GM21515 (cell line): ENCODE measurements around the gene GRK5.
"Not testable (repeated sequence)": the region's sequence is repeated elsewhere in the genome, so short reads cannot be mapped to it uniquely, and the experiment has no call there.

Experiments used
- ATAC-seq: cut with Tn5 transposase; IDR thresholded peaks from one replicate; pipeline ENCODE4 v1.9.1; 2021; ENCODE audit not compliant: unreplicated experiment

Gene GRK5

GRCh38 chr10:119221201-119221600 is 13.8 kb downstream of the GRK5 start:
- ATAC-seq = no peak

- no peak for ATAC-seq
These were observed 14.3 kb downstream of the GRK5 start for GRCh38 chr10:119221666-119222065.

GRCh38 chr10:119222537-119222936 is 15.2 kb downstream of the GRK5 start:
- no peak for ATAC-seq

- ATAC-seq = no peak
These were observed 15.6 kb downstream of the GRK5 start for GRCh38 chr10:119222966-119223386.

- no peak for ATAC-seq
These were observed 17.8 kb downstream of the GRK5 start for GRCh38 chr10:119225083-119225658.

- no peak for ATAC-seq
These were observed 20.5 kb downstream of the GRK5 start for GRCh38 chr10:119227825-119228224.

GRCh38 chr10:119231654-119232053 is 24.3 kb downstream of the GRK5 start:
- ATAC-seq = no peak

- ATAC-seq = not testable (repeated sequence)
These were observed 25.1 kb downstream of the GRK5 start for GRCh38 chr10:119232439-119232838.

GRCh38 chr10:119233123-119233820 is 25.9 kb downstream of the GRK5 start:
- no peak for ATAC-seq

- ATAC-seq = no peak
These were observed 26.4 kb downstream of the GRK5 start for GRCh38 chr10:119233821-119234220.

GRCh38 chr10:119235356-119235755 is 28.0 kb downstream of the GRK5 start:
- ATAC-seq = no peak

GRCh38 chr10:119237722-119238436 is 30.5 kb downstream of the GRK5 start:
- ATAC-seq = no peak

GRCh38 chr10:119238577-119238976 is 31.2 kb downstream of the GRK5 start:
- ATAC-seq = no peak

- not testable (repeated sequence) for ATAC-seq
These were observed 31.6 kb downstream of the GRK5 start for GRCh38 chr10:119239015-119239414.

- not testable (repeated sequence) for ATAC-seq
These were observed 32.3 kb downstream of the GRK5 start for GRCh38 chr10:119239630-119240029.

GRCh38 chr10:119241066-119241465 is 33.7 kb downstream of the GRK5 start:
- no peak for ATAC-seq

GRCh38 chr10:119242186-119242585 is 34.8 kb downstream of the GRK5 start:
- no peak for ATAC-seq

- no peak for ATAC-seq
These were observed 36.1 kb downstream of the GRK5 start for GRCh38 chr10:119243488-119243887.

GRCh38 chr10:119243967-119244366 is 36.6 kb downstream of the GRK5 start:
- no peak for ATAC-seq

- no peak for ATAC-seq
These were observed 37.9 kb downstream of the GRK5 start for GRCh38 chr10:119245272-119245671.

GRCh38 chr10:119246862-119247549 is 39.6 kb downstream of the GRK5 start:
- no peak for ATAC-seq

- no peak for ATAC-seq
These were observed 40.2 kb downstream of the GRK5 start for GRCh38 chr10:119247550-119247894.
